Suppressor macrophage treated with lipopolysaccharide for 4 hours (primary cell): ENCODE results near the gene MYG1.
"Not testable (repeated sequence)": the region's sequence is repeated elsewhere in the genome, so short reads cannot be mapped to it uniquely, and the experiment has no call there.

Experiments used
- DNase-seq: peaks from one replicate; pipeline ENCODE4 v3.0.0-alpha.2; 2020

The MYG1 gene

DNA sequence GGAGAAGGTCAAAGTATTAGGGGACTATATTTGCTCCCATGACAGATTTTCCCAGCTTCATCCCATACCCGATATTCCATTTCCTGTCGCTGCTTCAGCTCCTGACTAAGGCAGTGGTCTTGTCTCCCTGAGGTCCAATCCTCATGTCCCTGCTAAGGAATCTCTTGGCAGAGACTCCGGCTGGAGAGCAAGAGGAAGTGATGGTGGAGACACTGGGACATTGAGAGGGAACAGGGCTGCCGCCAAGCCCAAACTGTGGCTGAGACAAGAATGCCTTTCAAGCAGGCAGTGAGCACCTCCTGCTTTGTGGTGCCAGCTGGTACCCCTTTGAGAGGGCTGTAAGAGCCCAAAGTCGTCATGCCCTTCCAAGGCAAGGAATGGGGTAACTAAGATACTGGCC, 31.2 kb downstream of the MYG1 start:
- DNase-seq, result no peak

- DNase-seq, result not testable (repeated sequence)
These were observed 32.8 kb downstream of the MYG1 start for GRCh38 chr12:53332339-53332738.

GRCh38 chr12:53332744-53333143, 33.2 kb downstream of the MYG1 start:
- no peak for DNase-seq

GRCh38 chr12:53333289-53333688, 33.8 kb downstream of the MYG1 start:
- no peak for DNase-seq

- DNase-seq, result no peak
These were observed 34.4 kb downstream of the MYG1 start for GRCh38 chr12:53333845-53334244.

DNA sequence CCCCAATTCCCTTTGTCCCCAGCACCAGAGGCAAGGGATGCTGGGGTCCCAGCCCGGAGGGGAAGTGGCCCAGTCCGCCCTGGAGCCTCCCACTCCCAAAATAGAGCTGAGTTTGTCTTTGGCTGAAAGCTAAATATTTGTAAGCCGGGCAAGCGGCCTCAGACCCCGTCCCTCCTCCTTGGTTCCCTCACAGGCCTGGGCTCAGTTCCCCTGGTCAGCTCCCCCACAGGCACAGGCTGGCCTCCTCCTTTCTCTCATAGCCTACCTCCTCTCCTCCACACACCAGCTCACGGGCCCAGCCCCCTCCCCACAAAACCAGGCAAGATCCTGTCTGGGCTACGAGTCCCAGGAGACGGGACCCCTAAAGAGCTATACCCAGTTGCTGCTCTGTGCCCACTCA, 35.3 kb downstream of the MYG1 start:
- DNase-seq, result no peak

DNA sequence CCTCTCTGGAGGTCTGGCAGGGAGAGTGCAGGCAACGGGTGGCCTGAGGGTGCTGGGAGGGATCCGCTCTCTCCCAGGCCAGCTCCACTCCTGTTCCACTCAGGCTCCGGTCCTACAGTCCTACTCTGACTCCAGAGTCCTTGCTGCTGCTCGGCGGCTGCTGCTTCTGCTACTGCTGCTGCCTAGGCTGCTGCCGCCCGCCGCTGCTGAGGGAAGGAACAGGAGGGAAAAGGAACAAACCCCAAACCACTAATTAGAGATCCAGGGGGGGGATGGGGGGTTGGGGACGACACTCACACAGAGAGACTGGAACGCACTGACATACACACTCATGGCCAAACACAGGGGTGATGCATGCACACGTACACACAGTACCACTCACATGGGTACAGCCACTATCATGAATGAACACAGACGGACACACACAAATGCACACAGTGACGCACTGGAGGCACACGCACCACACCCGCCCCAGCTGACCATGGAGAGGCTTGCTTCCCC, 36.7 kb downstream of the MYG1 start, which contains the start of gene SP7:
SP7 (minus strand) TSS at position 174 of the 501 bp plus-strand sequence. CDS start 708 bp downstream, outside the sequence.
- DNase-seq, result peak; percentile 22

GRCh38 chr12:53338017-53338416, 38.5 kb downstream of the MYG1 start:
- DNase-seq, result no peak

DNA sequence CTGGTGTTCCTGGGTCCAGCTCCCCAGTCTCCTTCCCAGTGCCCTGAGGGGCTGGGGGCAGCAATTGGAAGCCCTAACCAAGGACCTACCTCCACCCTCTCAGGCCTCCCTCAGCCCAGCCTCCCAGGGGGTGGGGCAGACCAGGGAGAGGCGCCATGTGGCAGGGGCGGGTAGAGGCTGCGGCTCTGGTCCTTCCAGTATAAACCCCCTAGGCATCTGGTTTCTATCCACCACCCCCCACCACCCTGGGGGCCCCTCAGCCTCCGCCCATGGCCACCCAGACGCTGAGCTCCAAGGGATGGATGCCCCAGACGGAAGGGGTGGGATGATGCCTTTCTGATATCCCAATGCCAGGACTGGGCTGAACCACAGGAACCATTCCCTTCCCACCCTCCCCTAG, 39.4 kb downstream of the MYG1 start:
- no peak for DNase-seq

DNA sequence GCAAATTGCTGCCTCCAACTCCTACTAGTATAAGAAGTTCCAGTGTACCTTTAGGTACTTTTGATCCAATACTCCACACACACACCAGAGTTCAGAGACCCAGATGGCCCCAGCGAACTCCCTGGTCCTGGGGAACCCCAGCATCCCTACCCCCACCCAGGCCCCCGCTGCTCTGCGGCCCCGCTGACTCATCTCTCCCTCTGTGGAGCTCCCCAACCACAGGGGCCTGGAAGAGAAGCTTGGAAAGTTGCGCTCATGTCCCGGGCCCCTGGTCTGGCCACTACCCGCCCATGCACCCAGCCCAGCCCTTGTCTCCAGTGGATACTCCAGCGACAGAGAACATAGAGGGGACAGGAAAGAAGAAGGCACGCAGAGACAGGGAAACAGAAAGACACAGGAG, 40.9 kb downstream of the MYG1 start:
- DNase-seq, result no peak

DNA sequence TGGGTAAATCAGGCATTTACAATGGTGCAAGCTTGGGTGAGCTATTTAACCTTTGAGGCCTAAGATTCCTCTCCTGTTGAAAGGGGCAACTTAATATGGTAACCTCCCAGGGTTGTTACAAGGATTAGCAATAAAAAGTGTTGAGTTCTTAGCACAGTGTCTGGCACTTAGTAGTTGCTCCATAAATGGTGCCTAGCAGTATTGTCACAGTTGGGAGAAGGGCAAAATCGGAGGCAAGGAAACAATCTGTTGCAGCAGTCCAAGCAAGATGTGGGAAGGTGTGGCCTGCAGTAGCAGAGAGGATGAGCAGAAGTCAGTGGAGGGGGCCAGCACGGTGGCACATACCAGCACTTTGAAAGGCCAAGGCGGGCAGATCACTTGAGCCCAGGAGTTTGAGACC, 44.0 kb downstream of the MYG1 start:
- no peak for DNase-seq

DNA sequence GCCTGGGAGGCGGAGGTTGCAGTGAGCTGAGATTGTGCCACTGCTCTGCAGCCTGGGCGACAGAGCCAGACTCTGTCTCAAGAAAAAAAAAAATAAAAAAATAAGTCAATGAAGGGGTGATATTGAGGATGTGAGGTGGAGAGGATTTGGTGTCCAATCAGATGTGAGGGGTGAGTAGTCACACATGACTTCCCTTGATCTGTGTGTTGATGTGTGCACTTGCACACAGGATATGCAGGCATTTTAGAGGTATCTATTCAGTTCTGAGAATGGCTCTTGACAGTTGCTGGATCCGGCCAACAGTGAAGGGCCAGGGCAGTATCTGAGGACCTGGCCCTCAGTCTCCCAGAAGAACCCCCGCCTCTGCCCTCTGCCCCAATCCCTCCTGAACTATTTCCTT, 44.5 kb downstream of the MYG1 start:
- no peak for DNase-seq

DNA sequence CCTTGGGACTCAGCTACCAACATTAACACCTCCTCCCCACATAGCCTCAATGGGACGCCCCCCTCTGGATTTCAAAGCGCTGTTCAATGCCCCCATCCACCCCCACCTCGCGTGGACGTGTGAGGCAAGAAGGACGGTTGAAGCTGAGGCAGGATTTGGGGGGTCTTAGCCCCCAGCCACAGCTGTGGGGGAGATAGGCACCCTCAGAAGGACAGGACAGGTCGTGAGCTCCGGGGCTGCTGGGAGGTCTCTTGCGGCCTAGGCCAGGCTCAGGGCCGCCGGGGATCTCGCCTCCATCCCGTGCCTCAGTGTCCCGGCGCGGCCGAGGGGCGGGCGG, 45.0 kb downstream of the MYG1 start:
- DNase-seq, result no peak

DNA sequence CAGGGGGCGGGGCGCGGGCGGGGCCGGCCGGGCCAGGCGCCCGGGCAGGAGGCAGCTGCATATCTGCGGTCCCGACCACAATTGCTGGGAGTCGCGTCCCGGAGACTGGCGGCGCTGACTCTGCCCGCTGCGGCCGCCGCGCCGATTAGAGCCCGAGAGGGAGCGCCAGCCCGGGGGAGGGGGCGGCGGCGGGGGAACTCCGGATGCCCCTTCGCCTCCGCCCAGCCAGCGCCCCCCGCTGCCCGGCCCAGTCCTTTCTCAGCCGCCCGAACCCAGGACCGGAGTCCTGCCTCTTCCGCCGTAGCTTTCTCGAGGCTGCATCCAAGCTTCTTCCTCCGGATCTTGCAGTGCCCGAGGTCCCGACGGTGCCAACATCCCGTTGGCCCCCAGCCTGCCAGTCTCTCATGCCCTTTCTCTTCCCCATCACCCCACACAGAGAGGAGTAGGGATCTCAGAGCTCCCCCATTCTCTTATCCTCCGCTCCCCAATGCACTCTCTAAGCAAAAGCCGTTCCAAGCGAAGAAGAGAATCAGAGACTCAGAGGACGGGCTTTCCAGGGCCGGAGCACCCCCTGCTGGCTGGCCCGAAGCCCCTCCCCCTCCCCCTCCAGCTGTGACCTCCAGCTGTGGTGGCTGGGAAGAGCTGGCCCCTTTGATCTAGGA, 45.5 kb downstream of the MYG1 start:
- DNase-seq, result peak; percentile 79

DNA sequence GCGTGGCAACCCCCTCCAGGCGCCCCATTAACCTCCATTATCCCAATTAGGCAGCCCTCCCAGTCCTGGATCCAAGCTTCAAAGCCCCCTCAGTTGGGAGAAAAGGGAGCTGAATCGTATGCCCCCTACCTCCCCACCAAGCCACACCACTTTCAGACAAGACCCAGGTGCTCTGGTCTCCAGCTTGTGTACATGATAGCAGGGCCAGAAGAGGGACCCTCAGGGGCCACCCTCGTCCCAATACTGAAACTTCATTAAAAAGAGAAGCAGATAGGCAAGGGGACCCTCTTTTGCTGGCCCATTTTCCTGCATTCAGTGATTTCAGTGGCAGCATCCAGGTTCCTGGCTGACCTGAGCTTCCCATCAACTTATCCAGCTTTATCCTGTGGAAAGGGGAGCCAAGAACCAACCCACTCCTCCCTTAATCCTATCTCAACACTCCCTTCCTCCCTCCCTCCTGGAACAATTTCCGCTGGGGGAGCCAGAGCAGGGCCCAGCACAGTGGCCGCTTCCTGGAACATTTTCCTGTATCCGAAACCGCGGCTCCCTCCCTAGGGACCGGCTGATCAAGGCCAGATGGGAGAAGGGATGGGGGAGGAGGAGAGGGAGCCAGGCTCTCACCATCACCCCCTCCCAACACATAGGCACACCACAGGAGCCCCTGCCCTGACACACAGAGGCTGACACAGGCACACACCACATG, 46.1 kb downstream of the MYG1 start:
- no peak for DNase-seq

DNA sequence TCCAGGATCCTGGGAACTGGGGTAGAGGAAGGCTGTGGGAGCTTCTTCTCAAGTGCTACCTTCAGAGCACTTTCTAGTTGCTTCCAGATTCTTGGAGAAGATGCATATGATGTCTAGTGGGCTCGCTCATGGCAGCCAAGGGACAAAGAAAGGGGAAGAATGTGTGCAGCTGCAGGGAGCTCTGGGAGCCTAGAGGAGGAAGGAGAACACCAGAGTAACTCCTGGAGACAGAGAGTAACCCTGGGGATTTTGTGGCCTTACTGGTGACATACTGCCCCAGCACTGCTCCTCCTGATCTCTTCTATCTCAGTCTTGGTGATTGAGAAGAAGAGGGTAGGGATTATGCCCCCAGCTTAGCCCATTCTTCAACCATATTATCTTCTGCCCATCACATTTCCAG, 47.0 kb downstream of the MYG1 start:
- DNase-seq, result peak; percentile 34

DNA sequence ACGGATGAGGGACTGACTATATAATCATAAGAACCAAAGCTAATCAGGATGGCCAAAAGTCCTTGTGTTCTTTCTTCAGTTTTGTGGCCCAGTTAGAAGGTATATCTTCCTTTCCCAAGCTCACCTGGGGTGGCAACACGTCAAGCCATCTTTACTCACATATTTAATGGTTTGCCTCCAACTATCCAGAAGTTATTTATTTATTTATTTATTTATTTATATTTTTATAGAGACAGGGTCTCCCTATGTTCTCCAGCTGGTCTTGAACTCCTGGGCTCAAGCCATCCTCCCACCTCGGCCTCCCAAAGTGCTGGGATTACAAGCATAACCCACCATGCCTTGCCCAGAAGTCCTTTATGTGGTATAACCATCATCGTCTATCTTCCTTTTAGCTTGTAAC, 48.4 kb downstream of the MYG1 start:
- no peak for DNase-seq

DNA sequence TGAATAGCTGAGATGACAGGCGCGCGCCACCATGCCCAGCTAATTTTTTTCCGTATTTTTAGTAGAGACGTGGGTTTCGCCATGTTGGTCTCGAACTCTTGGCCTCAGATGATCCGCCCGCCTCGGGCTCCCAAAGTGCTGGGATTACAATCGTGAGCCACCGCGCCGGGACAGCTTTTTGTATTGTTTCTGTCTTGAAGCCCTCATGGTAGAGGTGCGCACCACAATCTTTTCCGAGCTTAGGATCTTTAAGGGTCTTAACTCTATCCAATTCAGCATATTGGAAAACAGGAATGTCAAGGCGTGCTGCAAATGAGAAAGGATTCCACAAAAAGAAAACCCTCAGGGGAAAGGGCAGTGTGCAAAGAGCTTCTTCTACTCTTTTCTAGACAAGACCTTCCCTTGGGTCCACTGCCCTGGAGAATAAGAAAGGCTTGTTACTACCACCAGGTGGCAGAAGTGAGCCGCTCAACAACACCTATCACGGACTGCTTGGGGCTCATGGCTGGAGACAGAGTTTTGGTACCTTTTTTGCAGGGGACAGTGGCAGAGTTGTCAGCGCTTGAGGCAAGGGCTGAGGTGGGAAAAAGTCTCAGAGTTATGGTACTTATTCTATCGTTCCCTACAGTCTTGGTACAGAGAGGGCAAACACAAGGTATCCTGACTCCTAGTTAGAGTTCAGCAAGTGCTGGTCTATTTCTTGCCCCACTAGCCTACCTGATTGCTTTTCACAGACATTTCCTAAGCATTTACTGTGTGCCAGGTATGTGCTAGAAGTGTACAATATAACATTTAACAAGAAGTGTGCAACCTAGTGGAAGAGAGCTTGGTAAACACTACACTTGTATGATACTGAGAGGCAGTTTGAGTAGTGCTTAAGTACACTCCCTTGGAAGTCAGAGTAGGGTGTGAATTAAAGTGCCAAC, 53.1 kb downstream of the MYG1 start:
- peak; percentile 91 for DNase-seq

DNA sequence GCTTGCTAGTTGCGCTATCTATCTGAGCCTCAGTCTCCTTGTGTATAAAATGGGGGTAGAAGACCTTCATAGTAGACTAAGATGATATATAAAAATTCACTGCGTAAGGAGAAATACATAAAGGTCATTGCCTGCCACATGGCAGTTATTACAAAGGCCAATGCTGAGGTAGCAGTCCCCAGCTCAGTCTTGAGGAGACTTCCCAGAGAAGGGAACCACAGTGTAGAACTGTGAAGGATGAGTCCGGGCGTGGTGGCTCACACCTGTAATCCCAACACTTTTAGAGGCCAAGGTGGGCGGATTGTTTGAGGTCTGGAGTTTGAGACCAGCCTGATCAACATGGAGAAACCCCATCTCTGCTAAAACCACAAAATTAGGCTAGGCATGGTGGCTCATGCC, 53.8 kb downstream of the MYG1 start:
- peak; percentile 33 for DNase-seq

- DNase-seq, result no peak
These were observed 55.6 kb downstream of the MYG1 start for GRCh38 chr12:53355121-53355520.
